BLaER1 treated with 17β-estradiol and CSF1 and Interleukin-3, amounts not matched to agents 10 nM and 100 nM (cell line): Measurements from ENCODE around the gene PAQR8.

Experiments used
- H3K27ac ChIP-seq, 11 experiments: shearing (Covaris generic); formaldehyde crosslinking; 2 replicates each; pipeline ENCODE4 v1.8.1; 2022
- H3K27me3 ChIP-seq, 11 experiments: shearing (Covaris generic); formaldehyde crosslinking; 2 replicates each; pipeline ENCODE4 v1.8.1; 2022
- H3K36me3 ChIP-seq, 11 experiments: shearing (Covaris generic); formaldehyde crosslinking; 2 replicates each; pipeline ENCODE4 v1.8.1; 2022
- H3K4me1 ChIP-seq, 10 experiments: shearing (Covaris generic); formaldehyde crosslinking; 2 replicates each; pipeline ENCODE4 v1.8.1; 2022
- H3K4me2 ChIP-seq, 11 experiments: shearing (Covaris generic); formaldehyde crosslinking; 2 replicates each; pipeline ENCODE4 v1.8.1; 2022
- H3K4me3 ChIP-seq, 10 experiments: shearing (Covaris generic); formaldehyde crosslinking; 2 replicates each; pipeline ENCODE4 v1.8.1; 2022
- H3K9ac ChIP-seq, 11 experiments: shearing (Covaris generic); formaldehyde crosslinking; 2 replicates each; pipeline ENCODE4 v1.8.1; 2022
- H3K9me3 ChIP-seq, 11 experiments: shearing (Covaris generic); formaldehyde crosslinking; replicated peaks in 1 of 11; 2 replicates each; pipeline ENCODE4 v1.8.1; 2022
- H4K20me1 ChIP-seq, 11 experiments: shearing (Covaris generic); formaldehyde crosslinking; 2 replicates each; pipeline ENCODE4 v1.8.1; 2022
- Cebpa-rat ChIP-seq, 11 experiments: shearing (Covaris generic); IDR thresholded peaks; 2 replicates each; pipeline ENCODE4 v1.8.1; 2022

Gene PAQR8

DNA sequence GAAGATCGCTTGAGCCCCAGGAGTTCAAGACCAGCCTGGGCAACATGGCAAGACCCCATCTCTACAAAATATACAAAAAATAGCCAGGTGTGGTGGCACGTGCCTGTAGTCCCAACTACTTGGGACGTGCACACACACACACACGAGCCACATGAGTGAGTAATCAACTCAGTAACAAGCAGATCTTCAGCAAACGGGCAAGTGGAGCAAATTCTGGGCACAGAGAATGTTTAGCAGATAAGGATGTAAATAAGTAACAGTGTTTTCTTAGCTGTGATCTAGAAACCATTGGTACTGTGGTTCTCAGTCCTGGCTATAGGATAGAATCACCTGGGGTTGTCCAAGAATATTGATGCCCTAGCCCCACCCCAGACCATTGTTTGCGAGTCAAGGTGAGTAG, 6.1 kb downstream of the PAQR8 start:
- Histone ChIP-seq H3K4me1 (peaks cover 7 to 23% (median 12%) of the 10 kb centered on the region in 10 experiments), H3K27ac (no peak overlapping the region), H3K4me3 (no peak overlapping the region), H3K9me3 (no peaks in the 10 kb centered on the region), H3K27me3 (no peaks in the 10 kb centered on the region), H3K9ac (no peak overlapping the region), H3K36me3 (peaks cover 5 to 63% (median 24%) of the 10 kb centered on the region in 11 experiments; a peak in 17 of 22 replicates), H4K20me1 (peaks cover 0 to 72% (median 0%) of the 10 kb centered on the region in 11 experiments; a peak in 5 of 22 replicates), H3K4me2 (no peak overlapping the region)
- TF ChIP-seq Cebpa-rat (IDR thresholded peaks at IDR 0.05): no peak

GRCh38 chr6:52369234-52369633, 7.3 kb downstream of the PAQR8 start:
- peaks cover 0 to 64% (median 0%) of the 10 kb centered on the region in 11 experiments; a peak in 4 of 22 replicates for H4K20me1 ChIP-seq
- peaks cover 0 to 8% (median 0%) of the 10 kb centered on the region in 11 experiments; a peak in 3 of 22 replicates for H3K9me3 ChIP-seq
- H3K27ac ChIP-seq: no peak overlapping the region
- peaks cover 0 to 12% (median 2%) of the 10 kb centered on the region in 10 experiments; a peak in 7 of 20 replicates for H3K4me1 ChIP-seq
- H3K27me3 ChIP-seq: no peaks in the 10 kb centered on the region
- H3K36me3 ChIP-seq: peaks cover 5 to 73% (median 32%) of the 10 kb centered on the region in 11 experiments; a peak in 18 of 22 replicates
- no peak overlapping the region for H3K4me3 ChIP-seq
- H3K4me2 ChIP-seq: no peak overlapping the region
- TF ChIP-seq Cebpa-rat (IDR thresholded peaks at IDR 0.05): no peak
- no peak overlapping the region for H3K9ac ChIP-seq

DNA sequence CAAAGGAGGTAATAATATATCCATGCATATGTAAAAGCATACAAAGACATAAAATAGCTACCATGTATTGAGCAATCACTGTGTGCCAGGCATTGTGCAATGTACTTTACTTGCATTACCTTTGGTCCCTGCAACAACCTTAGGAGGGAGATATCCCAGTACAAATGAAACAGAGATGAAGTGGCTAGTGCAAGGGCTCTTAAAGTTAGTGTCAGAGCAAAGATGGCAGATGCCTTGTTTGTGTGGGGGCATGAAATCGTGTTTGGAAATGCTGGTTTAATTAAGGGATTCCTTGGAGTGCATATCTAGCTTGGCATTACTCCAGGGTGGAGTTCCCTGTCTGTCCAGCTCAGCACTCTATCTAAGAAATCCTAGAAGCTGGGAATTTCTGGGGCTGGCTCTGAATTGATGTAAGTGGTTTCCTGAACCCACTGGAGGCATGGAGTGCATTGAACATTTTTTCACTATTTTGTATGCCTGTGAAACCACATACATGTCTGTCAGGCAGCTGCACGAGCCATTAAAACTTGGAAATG, 9.8 kb downstream of the PAQR8 start:
- Histone ChIP-seq H3K4me3 (no peak overlapping the region), H3K27ac (no peak overlapping the region), H3K27me3 (no peaks in the 10 kb centered on the region), H3K4me1 (peaks cover under 1 to 27% (median 7%) of the 10 kb centered on the region in 10 experiments; a peak in 13 of 20 replicates), H4K20me1 (peaks cover 0 to 59% (median 0%) of the 10 kb centered on the region in 11 experiments; a peak in 3 of 22 replicates), H3K9ac (no peak overlapping the region), H3K36me3 (peaks cover 5 to 66% (median 28%) of the 10 kb centered on the region in 11 experiments; a peak in 18 of 22 replicates), H3K4me2 (no peak overlapping the region), H3K9me3 (peaks cover 0 to 8% (median 0%) of the 10 kb centered on the region in 11 experiments; a peak in 3 of 22 replicates)
- no peak; a peak in 1 of 22 replicates for TF ChIP-seq Cebpa-rat (IDR thresholded peaks at IDR 0.05)

DNA sequence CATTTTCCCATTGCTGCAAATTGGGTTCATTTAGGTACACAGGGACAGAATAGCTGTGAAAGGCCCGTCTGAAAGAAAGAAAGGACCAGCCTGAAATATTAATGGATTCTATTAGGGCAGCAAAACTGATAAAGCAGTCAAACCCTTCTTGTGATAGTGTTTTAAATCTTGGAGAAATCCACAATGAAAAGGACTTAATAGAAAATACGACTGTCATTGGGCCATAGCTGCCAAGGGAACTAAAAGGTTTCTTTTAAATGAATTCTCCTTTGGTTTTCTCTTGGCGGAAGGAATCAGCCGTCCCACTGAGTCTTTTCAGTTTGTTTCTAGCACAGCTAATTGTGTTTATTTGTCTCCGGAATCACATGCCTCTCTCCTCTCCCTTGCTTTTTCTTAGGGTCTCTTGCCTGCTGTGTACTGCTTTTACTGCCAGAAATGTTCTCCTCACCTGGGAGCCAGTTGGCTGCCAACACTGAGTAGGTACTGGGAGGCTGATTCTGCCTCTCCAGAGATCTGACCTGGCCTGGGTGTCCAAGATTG, 11.3 kb downstream of the PAQR8 start:
- H4K20me1 ChIP-seq: peaks cover 0 to 44% (median 0%) of the 10 kb centered on the region in 11 experiments; a peak in 3 of 22 replicates
- H3K4me3 ChIP-seq: no peak overlapping the region
- H3K9ac ChIP-seq: no peak overlapping the region
- H3K9me3 ChIP-seq: peaks cover 0 to 8% (median 0%) of the 10 kb centered on the region in 11 experiments; a peak in 3 of 22 replicates
- TF ChIP-seq Cebpa-rat (IDR thresholded peaks at IDR 0.05): no peak
- H3K36me3 ChIP-seq: peaks cover 0 to 51% (median 17%) of the 10 kb centered on the region in 11 experiments; a peak in 16 of 22 replicates
- no peak overlapping the region for H3K27ac ChIP-seq
- H3K4me1 ChIP-seq: peaks cover 8 to 42% (median 21%) of the 10 kb centered on the region in 10 experiments; a peak in 17 of 20 replicates
- no peak overlapping the region for H3K4me2 ChIP-seq
- no peaks in the 10 kb centered on the region for H3K27me3 ChIP-seq

GRCh38 chr6:52374247-52374646, 12.3 kb downstream of the PAQR8 start:
- 0 out of 22 replicates have a peak overlapping the region, but pooled peaks of 1 of the 11 experiments have one; percentile 31 for H3K4me2 ChIP-seq
- no peak overlapping the region for H3K4me3 ChIP-seq
- H4K20me1 ChIP-seq: peaks cover 0 to 35% (median 0%) of the 10 kb centered on the region in 11 experiments; a peak in 3 of 22 replicates
- no peak for TF ChIP-seq Cebpa-rat (IDR thresholded peaks at IDR 0.05)
- no peak overlapping the region for H3K27ac ChIP-seq
- peaks cover 0 to 8% (median 0%) of the 10 kb centered on the region in 11 experiments; a peak in 3 of 22 replicates for H3K9me3 ChIP-seq
- peaks cover 0 to 41% (median 12%) of the 10 kb centered on the region in 11 experiments; a peak in 13 of 22 replicates for H3K36me3 ChIP-seq
- H3K4me1 ChIP-seq: peaks cover 8 to 46% (median 21%) of the 10 kb centered on the region in 10 experiments; a peak in 17 of 20 replicates
- no peak overlapping the region for H3K9ac ChIP-seq
- H3K27me3 ChIP-seq: no peaks in the 10 kb centered on the region

GRCh38 chr6:52375780-52376556, 14.0 kb downstream of the PAQR8 start:
- peaks cover 8 to 46% (median 21%) of the 10 kb centered on the region in 10 experiments; a peak in 17 of 20 replicates for H3K4me1 ChIP-seq
- peak overlapping the region in 4 of 11 experiments; percentile 20 to 91 (median 78); a peak in 7 of 22 replicates for H3K4me2 ChIP-seq
- H3K27ac ChIP-seq: 0 out of 22 replicates have a peak overlapping the region, but pooled peaks of 1 of the 11 experiments have one; percentile 4
- H3K4me3 ChIP-seq: no peak overlapping the region
- TF ChIP-seq Cebpa-rat (IDR thresholded peaks at IDR 0.05): no peak
- no peaks in the 10 kb centered on the region for H3K27me3 ChIP-seq
- no peak overlapping the region for H3K9ac ChIP-seq
- peaks cover 0 to 33% (median 14%) of the 10 kb centered on the region in 11 experiments; a peak in 14 of 22 replicates for H3K36me3 ChIP-seq
- H4K20me1 ChIP-seq: peaks cover 0 to 22% (median 0%) of the 10 kb centered on the region in 11 experiments; a peak in 3 of 22 replicates
- peaks cover 0 to 8% (median 0%) of the 10 kb centered on the region in 11 experiments; a peak in 3 of 22 replicates for H3K9me3 ChIP-seq

DNA sequence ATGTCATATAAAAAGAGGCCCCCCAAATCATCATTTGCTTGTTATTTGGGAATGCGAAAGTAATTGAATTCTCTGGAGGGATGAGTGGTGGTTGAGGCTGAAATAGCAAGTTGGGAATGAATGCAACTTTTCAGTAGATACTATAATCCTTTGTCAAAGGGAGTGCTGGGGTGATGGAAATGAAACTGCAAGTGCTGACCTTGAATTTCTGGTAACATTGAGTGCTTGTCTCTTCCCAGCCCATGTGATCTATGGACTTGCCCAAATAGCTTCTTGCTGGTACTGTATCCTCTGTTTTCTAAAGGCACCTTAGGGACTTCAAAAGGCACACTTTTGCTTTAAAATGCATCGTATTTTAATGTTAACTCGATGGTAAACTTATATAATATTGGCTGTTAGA, 14.8 kb downstream of the PAQR8 start:
- Histone ChIP-seq H3K36me3 (peaks cover 0 to 33% (median 19%) of the 10 kb centered on the region in 11 experiments; a peak in 16 of 22 replicates), H3K27ac (0 out of 22 replicates have a peak overlapping the region, but pooled peaks of 1 of the 11 experiments have one; percentile 32), H3K27me3 (no peaks in the 10 kb centered on the region), H3K4me2 (peak overlapping the region in 6 of 11 experiments; percentile 30 to 91 (median 74); a peak in 12 of 22 replicates), H3K4me1 (peaks cover 8 to 46% (median 21%) of the 10 kb centered on the region in 10 experiments; a peak in 17 of 20 replicates), H4K20me1 (peaks cover 0 to 14% (median 0%) of the 10 kb centered on the region in 11 experiments; a peak in 2 of 22 replicates), H3K9me3 (peaks cover 0 to 8% (median 0%) of the 10 kb centered on the region in 11 experiments; a peak in 3 of 22 replicates), H3K4me3 (peak overlapping the region in 1 of 10 experiments; percentile 26; a peak in 1 of 20 replicates), H3K9ac (no peak overlapping the region)
- no peak for TF ChIP-seq Cebpa-rat (IDR thresholded peaks at IDR 0.05)
